A549 (cell line): ENCODE data around the gene C16orf78. TPM values are rescaled to one million over a fixed set of nuclear protein-coding genes. Genes with fewer than 3 reads are reported as not detected.

ENCODE experiments used
- ATAC-seq, 2 experiments: fragments of 200-7000 bp in 1 of 2; fragments of >200 bp in 1 of 2; cut with Nextera tagmentation in 1 of 2; cut with Tn5 transposase in 1 of 2; 3 replicates each; pipeline versions ENCODE4 v1.8.0 to v1.9.1; 2018 to 2020; ENCODE audit warnings: mild to moderate bottlenecking in 1 of 2, moderate library complexity in 1 of 2
- CTCF ChIA-PET: fragments of 300-600 bp; sonication (Branson Sonifier 250); formaldehyde crosslinking; extraction: SDS; loops from one replicate; lab custom pipeline; 2021; ENCODE audit warnings: antibody characterized with exemption, inconsistent platforms; lab: Yijun Ruan, JAX
- POLR2A ChIA-PET: fragments of 350-600 bp; formaldehyde crosslinking; extraction: SDS; loops from one replicate; lab custom pipeline; 2021; ENCODE audit warnings: antibody characterized with exemption, inconsistent platforms; lab: Yijun Ruan, JAX
- DNase-seq, 2 experiments: peaks; one replicate each; pipeline versions ENCODE4 v3.0.0 to v3.0.0-alpha.2; 2011 to 2016; ENCODE audit warnings: low read depth in 1 of 2, low spot score in 1 of 2
- FAIRE-seq: peaks from 2 replicates; lab custom pipeline; 2011; peaks lifted over from hg19 to GRCh38; lab: Jason Lieb, UNC
- H3K27ac ChIP-seq, 2 experiments: fragments of >200 bp; sonication (Bioruptor Twin); formaldehyde crosslinking; 3 replicates each; pipeline ENCODE4 v1.5.1; 2016 to 2017
- H3K4me1 ChIP-seq: fragments of >200 bp; sonication (Bioruptor Twin); formaldehyde crosslinking; 3 replicates; pipeline ENCODE4 v1.6.1; 2016
- H3K4me2 ChIP-seq: fragments of >200 bp; sonication (Bioruptor Twin); formaldehyde crosslinking; 3 replicates; pipeline ENCODE4 v1.6.1; 2016
- H3K4me3 ChIP-seq: fragments of >200 bp; sonication (Bioruptor Twin); formaldehyde crosslinking; 3 replicates; pipeline ENCODE4 v1.5.1; 2016
- H3K9me3 ChIP-seq: fragments of >200 bp; sonication (Bioruptor Twin); formaldehyde crosslinking; 3 replicates; pipeline ENCODE4 v1.6.1; 2016
- CBX2 ChIP-seq: fragments of 200-600 bp; sonication (generic); IDR thresholded peaks from 2 replicates; pipeline ENCODE4 v1.6.1; 2016; ENCODE audit warnings: low read depth, mild to moderate bottlenecking, borderline replicate concordance
- FOSB ChIP-seq: fragments of 250-450 bp; sonication (Bioruptor Pico); IDR thresholded peaks from 2 replicates; pipeline ENCODE4 v1.5.0; 2020; ENCODE audit warnings: mild to moderate bottlenecking, moderate library complexity
- FOSL2 ChIP-seq, 2 experiments: fragments of 450-650 bp in 1 of 2; fragments of >200 bp in 1 of 2; sonication (Bioruptor Twin) in 1 of 2; formaldehyde crosslinking; IDR thresholded peaks; 2 replicates each; pipeline versions ENCODE4 v1.5.0 to v1.6.1; 2016 to 2020; ENCODE audit warnings: mild to moderate bottlenecking in 1 of 2, moderate library complexity in 1 of 2
- FOXS1 ChIP-seq: fragments of 250-450 bp; sonication (Bioruptor Pico); IDR thresholded peaks from 2 replicates; pipeline ENCODE4 v1.5.0; 2020; ENCODE audit warnings: mild to moderate bottlenecking, moderate library complexity
- HMGXB4 ChIP-seq: fragments of 250-450 bp; sonication (Bioruptor Pico); IDR thresholded peaks from 2 replicates; pipeline ENCODE4 v1.5.0; 2021; ENCODE audit warnings: mild to moderate bottlenecking, moderate library complexity, borderline replicate concordance
- HOXB13 ChIP-seq: fragments of 250-450 bp; sonication (Bioruptor Pico); IDR thresholded peaks from 2 replicates; pipeline ENCODE4 v1.5.0; 2020; ENCODE audit warnings: low read depth, mild to moderate bottlenecking, moderate library complexity
- JUN ChIP-seq, 2 experiments: fragments of >200 bp; sonication (Bioruptor Twin); formaldehyde crosslinking; IDR thresholded peaks; 2 replicates in 1 of 2; 3 replicates in 1 of 2; pipeline ENCODE4 v1.6.1; 2016 to 2017
- JUNB ChIP-seq: fragments of >200 bp; sonication (Bioruptor Twin); formaldehyde crosslinking; IDR thresholded peaks from 2 replicates; pipeline ENCODE4 v1.6.1; 2016
- KDM5A ChIP-seq: fragments of 200-600 bp; sonication (generic); IDR thresholded peaks from 2 replicates; pipeline ENCODE4 v1.6.1; 2016; ENCODE audit warnings: antibody characterized with exemption, mild to moderate bottlenecking
- MAFK ChIP-seq: fragments of 450-650 bp; IDR thresholded peaks from 2 replicates; pipeline ENCODE4 v1.6.1; 2014; ENCODE audit not compliant: partially characterized antibody
- MYC ChIP-seq: IDR thresholded peaks from 2 replicates; pipeline ENCODE4 v1.6.1; 2012; ENCODE audit warnings: mild to moderate bottlenecking, inconsistent platforms, low read length, improper control_type of control experiment, borderline replicate concordance
- NFE2L2 ChIP-seq: fragments of 150-350 bp; conservative IDR thresholded peaks from 2 replicates; pipeline ENCODE4 v1.6.1; 2014; ENCODE audit warnings: low read length
- NPAS2 ChIP-seq: fragments of 250-450 bp; sonication (Bioruptor Pico); IDR thresholded peaks from 2 replicates; pipeline ENCODE4 v1.8.0; 2022; ENCODE audit warnings: mild to moderate bottlenecking, moderate library complexity, borderline replicate concordance
- PHF8 ChIP-seq: fragments of 200-600 bp; sonication (generic); IDR thresholded peaks from 2 replicates; pipeline ENCODE4 v1.6.1; 2016; ENCODE audit warnings: low read depth, mild to moderate bottlenecking, antibody characterized with exemption, moderate library complexity, borderline replicate concordance
- POLR2AphosphoS2 ChIP-seq: conservative IDR thresholded peaks from 2 replicates; pipeline ENCODE4 v1.6.1; 2012; ENCODE audit warnings: low read length, improper control_type of control experiment, inconsistent platforms
- ZC3H11A ChIP-seq: fragments of 450-650 bp; IDR thresholded peaks from 2 replicates; pipeline ENCODE4 v1.6.1; 2014; ENCODE audit warnings: antibody characterized with exemption, mild to moderate bottlenecking
- WGBS: methylation state at CpG from one replicate; pipeline ENCODE4 v1.1.6; 2017; ENCODE audit errors: missing lambda C conversion rate; 5-methylcytosine and 5-hydroxymethylcytosine counted together
- polyA plus RNA-seq, 4 experiments: library from polyadenylated mRNA; depleted of rRNA in 3 of 4; stranded (reverse); fragments of >200 nt; fragmentation: RNase III in 1 of 4; extraction: RNeasy Plus Mini Kit Qiagen cat#74134 plus additional on column Dnase treatment in 1 of 4; gene quantifications; 2 replicates in 3 of 4; 3 replicates in 1 of 4; pipeline ENCODE4 v1.2.3, GENCODE V29; 2011 to 2017
- TF ChIP-seq, protein P1 (sequence below): fragments of 200-600 bp; sonication (generic); IDR thresholded peaks from 2 replicates; pipeline ENCODE4 v1.6.1; 2016; ENCODE audit warnings: antibody characterized with exemption, mild to moderate bottlenecking, moderate library complexity
- TF ChIP-seq, protein P2 (sequence below): fragments of 150-350 bp; IDR thresholded peaks from 2 replicates; pipeline ENCODE4 v1.6.1; 2014; ENCODE audit warnings: low read depth, mild to moderate bottlenecking, low read length

The C16orf78 gene
- polyA plus RNA-seq, 2 of the 4 experiments (the other 2 are of a cell fraction): not detected

DNA sequence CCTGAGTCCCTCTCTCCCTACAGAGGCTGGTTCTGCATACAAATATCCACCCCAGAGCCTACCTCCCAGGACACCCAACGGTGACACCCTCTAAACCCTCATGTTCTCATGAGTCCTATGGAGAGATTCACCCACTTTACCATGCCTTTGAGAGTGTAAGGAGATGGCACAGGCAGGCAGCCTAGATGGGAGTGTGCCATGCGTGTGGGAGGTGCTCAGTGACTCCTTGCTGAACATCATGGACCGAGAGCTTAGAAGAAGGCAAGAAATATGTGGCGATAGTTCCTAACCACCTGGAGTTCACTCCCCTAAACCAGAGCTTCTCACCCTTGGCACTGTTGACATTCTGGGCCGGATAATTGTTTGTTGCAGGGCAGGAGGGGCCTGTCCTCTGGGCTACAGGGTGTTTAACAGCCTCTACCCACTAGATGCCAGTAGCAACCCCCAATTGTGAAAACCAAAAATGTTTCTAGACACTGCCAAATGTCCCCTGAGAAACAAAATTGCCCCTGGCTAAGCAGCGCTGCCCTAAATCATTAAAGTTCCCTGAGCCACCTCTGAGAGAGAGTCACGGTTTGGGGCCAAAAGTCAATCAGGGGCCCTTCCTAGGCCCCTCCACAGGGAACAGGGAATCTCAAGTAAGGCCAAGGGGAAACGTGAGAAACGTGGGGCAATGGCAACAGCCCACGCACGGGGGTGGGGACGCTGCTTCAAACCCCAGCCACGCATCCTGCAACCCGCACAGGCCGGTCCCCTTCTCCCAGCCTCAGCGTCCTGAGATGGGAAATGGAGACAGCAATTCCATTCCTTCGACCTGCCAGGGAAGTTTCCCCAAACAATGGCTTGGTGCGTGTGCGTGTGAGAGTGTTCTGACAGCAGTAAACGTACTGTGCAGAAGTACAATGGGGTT lies 66.8 kb downstream of the C16orf78 start:
- no peak overlapping the region for H3K27ac ChIP-seq
- POLR2A ChIA-PET: no interaction called here
- ATAC-seq (no peak), FAIRE-seq (no peak), DNase-seq (no peak)
- no peaks in the 10 kb centered on the region for H3K4me1 ChIP-seq
- TF ChIP-seq CBX2 (no peak), FOSB (CRISPR knock-in tag) (no peak), PHF8 (no peak), POLR2AphosphoS2 (no peak), NPAS2 (CRISPR knock-in tag) (no peak), ZC3H11A (no peak)
- no peak overlapping the region for H3K4me3 ChIP-seq
- CTCF ChIA-PET: interaction anchor here (1.2 to 1.4 kb wide), 2 partner anchors 33 to 436 kb away, joined by 3 read pairs; no protein-coding TSS in a partner anchor
- no peak overlapping the region for H3K4me2 ChIP-seq
- WGBS: 20% methylated on average over 19 of the region's 20 CpGs
- no peaks in the 10 kb centered on the region; the same call in 2 of the 3 replicates for H3K9me3 ChIP-seq

DNA sequence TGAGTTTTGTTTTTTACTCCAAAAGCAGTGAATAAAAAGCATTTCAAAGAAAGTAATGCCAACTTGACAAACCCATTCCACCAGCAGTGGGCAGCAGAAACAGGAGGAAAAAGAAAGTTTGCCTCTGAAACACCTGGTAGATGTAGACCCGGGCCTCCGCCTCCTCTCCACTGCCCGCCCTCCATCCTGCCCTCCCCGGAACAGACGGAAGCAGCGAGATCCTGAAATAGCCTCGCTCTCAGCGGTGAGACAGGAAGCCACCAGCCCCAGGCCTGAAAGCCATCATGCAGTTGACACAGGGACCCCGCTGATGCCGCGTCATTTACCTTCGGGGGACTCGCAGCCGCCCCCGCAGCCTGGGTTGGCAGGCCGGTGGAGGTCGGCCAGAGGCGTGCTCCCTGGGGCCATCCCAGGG lies 67.8 kb downstream of the C16orf78 start:
- no peak overlapping the region for H3K27ac ChIP-seq
- H3K9me3 ChIP-seq: no peaks in the 10 kb centered on the region; the same call in 2 of the 3 replicates
- TF ChIP-seq HOXB13 (CRISPR knock-in tag): no peak
- TF ChIP-seq JUN (IDR thresholded peaks at IDR 0.05): no peak
- no peak for TF ChIP-seq FOSL2 (IDR thresholded peaks at IDR 0.05)
- TF ChIP-seq FOSL2 (CRISPR knock-in tag; IDR thresholded peaks at IDR 0.05): no peak
- TF ChIP-seq NFE2L2: no peak
- TF ChIP-seq MAFK: no peak
- TF ChIP-seq MYC: no peak
- TF ChIP-seq HMGXB4 (CRISPR knock-in tag): no peak
- no peak for TF ChIP-seq JUNB
- TF ChIP-seq KDM5A: no peak
- no peak; a peak in 1 of 6 replicates for ATAC-seq
- DNase-seq: no peak
- WGBS: 30% methylated on average over 17 of the region's 18 CpGs
- H3K4me2 ChIP-seq: no peak overlapping the region
- no peaks in the 10 kb centered on the region for H3K4me1 ChIP-seq
- FAIRE-seq: no peak
- no peak overlapping the region for H3K4me3 ChIP-seq
- ChIA-PET CTCF (no interaction called here), POLR2A (no interaction called here)

DNA sequence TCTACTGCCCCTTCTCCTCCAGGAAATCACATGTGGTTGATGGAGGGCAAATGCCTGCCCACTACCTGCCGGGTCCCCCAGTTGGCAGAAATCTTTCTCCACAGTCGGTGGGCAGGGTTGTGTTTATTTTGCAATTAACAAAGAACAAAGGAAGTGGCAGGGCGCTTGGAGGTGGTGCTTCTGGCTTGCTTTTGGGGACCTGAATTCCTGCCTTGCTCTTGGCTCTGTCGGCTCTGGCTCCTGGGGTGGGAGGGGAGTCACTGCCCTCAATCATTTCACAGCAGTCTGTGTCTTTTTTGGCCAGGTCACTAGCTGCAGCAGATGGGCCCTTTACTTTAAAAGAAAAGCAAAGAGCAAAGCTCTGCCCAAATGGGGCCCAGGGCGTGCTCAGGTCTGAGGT lies 69.2 kb downstream of the C16orf78 start:
- ATAC-seq (no peak), DNase-seq (no peak), FAIRE-seq (no peak)
- Histone ChIP-seq H3K4me2 (no peak overlapping the region), H3K4me3 (no peak overlapping the region), H3K9me3 (no peaks in the 10 kb centered on the region; the same call in 2 of the 3 replicates), H3K27ac (no peak overlapping the region), H3K4me1 (no peaks in the 10 kb centered on the region)
- POLR2A ChIA-PET: no interaction called here
- CTCF ChIA-PET: interaction anchor here (1.2 to 2.0 kb wide), 3 partner anchors 9 to 35 kb away, joined by 3 to 5 read pairs (median 3); no protein-coding TSS in a partner anchor
- WGBS: 17% methylated on average over 5 of the region's 5 CpGs
- no peak for TF ChIP-seq KDM5A
- TF ChIP-seq MYC: no peak
- no peak for TF ChIP-seq FOXS1 (CRISPR knock-in tag)
- no peak for TF ChIP-seq HMGXB4 (CRISPR knock-in tag)
- TF ChIP-seq, protein P1, sequence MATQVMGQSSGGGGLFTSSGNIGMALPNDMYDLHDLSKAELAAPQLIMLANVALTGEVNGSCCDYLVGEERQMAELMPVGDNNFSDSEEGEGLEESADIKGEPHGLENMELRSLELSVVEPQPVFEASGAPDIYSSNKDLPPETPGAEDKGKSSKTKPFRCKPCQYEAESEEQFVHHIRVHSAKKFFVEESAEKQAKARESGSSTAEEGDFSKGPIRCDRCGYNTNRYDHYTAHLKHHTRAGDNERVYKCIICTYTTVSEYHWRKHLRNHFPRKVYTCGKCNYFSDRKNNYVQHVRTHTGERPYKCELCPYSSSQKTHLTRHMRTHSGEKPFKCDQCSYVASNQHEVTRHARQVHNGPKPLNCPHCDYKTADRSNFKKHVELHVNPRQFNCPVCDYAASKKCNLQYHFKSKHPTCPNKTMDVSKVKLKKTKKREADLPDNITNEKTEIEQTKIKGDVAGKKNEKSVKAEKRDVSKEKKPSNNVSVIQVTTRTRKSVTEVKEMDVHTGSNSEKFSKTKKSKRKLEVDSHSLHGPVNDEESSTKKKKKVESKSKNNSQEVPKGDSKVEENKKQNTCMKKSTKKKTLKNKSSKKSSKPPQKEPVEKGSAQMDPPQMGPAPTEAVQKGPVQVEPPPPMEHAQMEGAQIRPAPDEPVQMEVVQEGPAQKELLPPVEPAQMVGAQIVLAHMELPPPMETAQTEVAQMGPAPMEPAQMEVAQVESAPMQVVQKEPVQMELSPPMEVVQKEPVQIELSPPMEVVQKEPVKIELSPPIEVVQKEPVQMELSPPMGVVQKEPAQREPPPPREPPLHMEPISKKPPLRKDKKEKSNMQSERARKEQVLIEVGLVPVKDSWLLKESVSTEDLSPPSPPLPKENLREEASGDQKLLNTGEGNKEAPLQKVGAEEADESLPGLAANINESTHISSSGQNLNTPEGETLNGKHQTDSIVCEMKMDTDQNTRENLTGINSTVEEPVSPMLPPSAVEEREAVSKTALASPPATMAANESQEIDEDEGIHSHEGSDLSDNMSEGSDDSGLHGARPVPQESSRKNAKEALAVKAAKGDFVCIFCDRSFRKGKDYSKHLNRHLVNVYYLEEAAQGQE: no peak
- TF ChIP-seq, protein P2, sequence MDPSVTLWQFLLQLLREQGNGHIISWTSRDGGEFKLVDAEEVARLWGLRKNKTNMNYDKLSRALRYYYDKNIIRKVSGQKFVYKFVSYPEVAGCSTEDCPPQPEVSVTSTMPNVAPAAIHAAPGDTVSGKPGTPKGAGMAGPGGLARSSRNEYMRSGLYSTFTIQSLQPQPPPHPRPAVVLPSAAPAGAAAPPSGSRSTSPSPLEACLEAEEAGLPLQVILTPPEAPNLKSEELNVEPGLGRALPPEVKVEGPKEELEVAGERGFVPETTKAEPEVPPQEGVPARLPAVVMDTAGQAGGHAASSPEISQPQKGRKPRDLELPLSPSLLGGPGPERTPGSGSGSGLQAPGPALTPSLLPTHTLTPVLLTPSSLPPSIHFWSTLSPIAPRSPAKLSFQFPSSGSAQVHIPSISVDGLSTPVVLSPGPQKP: no peak
